ENCODE results near the gene KRTAP25-1. TPM values are rescaled to one million over a fixed set of nuclear protein-coding genes. Genes with fewer than 3 reads are reported as not detected.

The KRTAP25-1 gene
- polyA plus RNA-seq, 3 donors = not detected

DNA sequence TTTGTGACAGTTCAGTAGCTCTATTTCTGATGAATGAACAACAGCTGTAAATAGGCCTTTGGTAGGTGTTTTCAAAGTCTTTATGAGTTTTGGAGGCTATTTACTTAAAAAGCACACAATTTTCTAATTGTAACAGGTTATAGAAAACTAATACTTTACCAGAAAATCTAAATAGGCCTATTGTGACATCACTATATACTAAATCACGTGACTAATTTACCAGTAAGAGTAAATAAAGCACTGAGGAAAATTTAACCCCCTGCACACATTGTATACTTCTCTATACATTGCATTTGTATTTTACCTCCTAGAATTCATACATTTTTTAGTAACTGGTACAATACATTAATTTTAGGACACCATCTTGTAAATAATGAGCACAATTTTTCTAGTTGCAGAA, 15.8 kb upstream of the KRTAP25-1 start:
- Mint-ChIP-seq H3K36me3 (no peaks in the 10 kb centered on the region), H3K27ac (no peak overlapping the region), H3K4me3 (no peak overlapping the region), H3K4me1 (no peaks in the 10 kb centered on the region), H3K9me3 (peaks cover 0 to 6% (median 2%) of the 10 kb centered on the region in 7 donors), H3K27me3 (ENCODE audit: low read depth in 3 of 3) (no peaks in the 10 kb centered on the region)
- H4K20me1 ChIP-seq (ENCODE audit: insufficient read depth, low read length) = no peaks in the 10 kb centered on the region
- H2AFZ ChIP-seq (ENCODE audit: insufficient read depth, low read depth, low read length, poor library complexity, severe bottlenecking) = no peak overlapping the region
- H3K79me2 ChIP-seq (ENCODE audit: insufficient read depth, low read length) = no peaks in the 10 kb centered on the region
- DNase-seq = no peak
- no peaks in the 10 kb centered on the region for H3K4me1 ChIP-seq (ENCODE audit: control insufficient read depth in 1 of 2, insufficient read depth in 2 of 2, low read length in 2 of 2)
- H3K27ac ChIP-seq (ENCODE audit: low read depth in 1 of 2, low read length in 2 of 2) = no peak overlapping the region
- no peaks in the 10 kb centered on the region for H3K36me3 ChIP-seq (replicated peaks in 1 of 2; ENCODE audit: control insufficient read depth in 1 of 2, insufficient read depth in 2 of 2, low read length in 2 of 2)
- H3K4me2 ChIP-seq (replicated peaks; ENCODE audit: extremely low read depth, low read length, poor library complexity, severe bottlenecking) = no peak overlapping the region
- H3K9ac ChIP-seq (ENCODE audit: insufficient read depth, low read length, poor library complexity, severe bottlenecking) = no peak overlapping the region
- H3K9me3 ChIP-seq (replicated peaks in 1 of 2; ENCODE audit: control insufficient read depth in 1 of 2, insufficient read depth in 1 of 2, low read length in 2 of 2) = no peaks in the 10 kb centered on the region
- H3K4me3 ChIP-seq (replicated peaks in 1 of 3; ENCODE audit: low read depth in 2 of 3, low read length in 3 of 3) = no peak overlapping the region
- H3K27me3 ChIP-seq (ENCODE audit: control insufficient read depth in 2 of 2, insufficient read depth in 2 of 2, low read length in 2 of 2) = no peaks in the 10 kb centered on the region
- intact Hi-C loops (cut with micrococcal nuclease) = no loop called here
- no CpG with 5 or more reads among the region's 1 CpG for WGBS (ENCODE audit: insufficient coverage)
- TF ChIP-seq, protein P1, sequence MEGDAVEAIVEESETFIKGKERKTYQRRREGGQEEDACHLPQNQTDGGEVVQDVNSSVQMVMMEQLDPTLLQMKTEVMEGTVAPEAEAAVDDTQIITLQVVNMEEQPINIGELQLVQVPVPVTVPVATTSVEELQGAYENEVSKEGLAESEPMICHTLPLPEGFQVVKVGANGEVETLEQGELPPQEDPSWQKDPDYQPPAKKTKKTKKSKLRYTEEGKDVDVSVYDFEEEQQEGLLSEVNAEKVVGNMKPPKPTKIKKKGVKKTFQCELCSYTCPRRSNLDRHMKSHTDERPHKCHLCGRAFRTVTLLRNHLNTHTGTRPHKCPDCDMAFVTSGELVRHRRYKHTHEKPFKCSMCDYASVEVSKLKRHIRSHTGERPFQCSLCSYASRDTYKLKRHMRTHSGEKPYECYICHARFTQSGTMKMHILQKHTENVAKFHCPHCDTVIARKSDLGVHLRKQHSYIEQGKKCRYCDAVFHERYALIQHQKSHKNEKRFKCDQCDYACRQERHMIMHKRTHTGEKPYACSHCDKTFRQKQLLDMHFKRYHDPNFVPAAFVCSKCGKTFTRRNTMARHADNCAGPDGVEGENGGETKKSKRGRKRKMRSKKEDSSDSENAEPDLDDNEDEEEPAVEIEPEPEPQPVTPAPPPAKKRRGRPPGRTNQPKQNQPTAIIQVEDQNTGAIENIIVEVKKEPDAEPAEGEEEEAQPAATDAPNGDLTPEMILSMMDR (IDR thresholded peaks at IDR 0.05) = no peak

DNA sequence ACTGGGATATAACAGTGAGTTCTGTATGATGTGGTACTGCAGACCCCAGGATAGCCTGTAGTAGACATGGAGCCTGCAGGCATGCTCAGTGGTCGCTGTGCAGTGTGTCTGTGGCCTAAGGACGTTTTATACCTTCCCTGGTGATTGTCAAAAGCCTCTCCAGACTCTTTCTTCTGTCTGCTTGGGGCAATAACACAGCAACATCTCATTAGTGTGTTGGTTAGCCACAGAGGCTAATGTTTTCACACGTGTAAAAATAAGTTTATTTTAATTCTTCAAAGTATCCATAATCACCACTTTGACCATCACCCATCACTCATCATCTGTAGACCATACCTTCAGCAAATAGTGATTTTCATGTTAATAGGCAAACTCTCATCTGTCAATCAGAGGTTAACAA, 6.5 kb downstream of the KRTAP25-1 start, which contains the start of gene KRTAP24-1:
Gene KRTAP24-1 (minus strand): TSS at position 101 of the 400 bp plus-strand sequence. CDS start 18 bp downstream, at position 83.
- no peaks in the 10 kb centered on the region for H3K36me3 ChIP-seq (replicated peaks in 1 of 2; ENCODE audit: control insufficient read depth in 1 of 2, insufficient read depth in 2 of 2, low read length in 2 of 2)
- Mint-ChIP-seq H3K27ac (peak within 1 kb of the TSS in 1 of 7 donors; percentile 76), H3K9me3 (peaks cover 0 to 6% (median 2%) of the 10 kb centered on the region in 7 donors), H3K36me3 (no peaks in the 10 kb centered on the region), H3K27me3 (ENCODE audit: low read depth in 3 of 3) (peaks cover 0 to 2% (median 0%) of the 10 kb centered on the region in 3 donors), H3K4me1 (no peaks in the 10 kb centered on the region), H3K4me3 (no peak within 1 kb of the TSS)
- no peaks in the 10 kb centered on the region for H4K20me1 ChIP-seq (ENCODE audit: insufficient read depth, low read length)
- H3K9me3 ChIP-seq (replicated peaks in 1 of 2; ENCODE audit: control insufficient read depth in 1 of 2, insufficient read depth in 1 of 2, low read length in 2 of 2) = peaks cover 3 to 4% of the 10 kb centered on the region in 2 donors
- no peak within 1 kb of the TSS for H2AFZ ChIP-seq (ENCODE audit: insufficient read depth, low read depth, low read length, poor library complexity, severe bottlenecking)
- H3K27ac ChIP-seq (ENCODE audit: low read depth in 1 of 2, low read length in 2 of 2) = no peak within 1 kb of the TSS
- H3K27me3 ChIP-seq (ENCODE audit: control insufficient read depth in 2 of 2, insufficient read depth in 2 of 2, low read length in 2 of 2) = no peaks in the 10 kb centered on the region
- no CpG with 5 or more reads among the region's 3 CpGs for WGBS (ENCODE audit: insufficient coverage)
- H3K79me2 ChIP-seq (ENCODE audit: insufficient read depth, low read length) = no peaks in the 10 kb centered on the region
- intact Hi-C loops (cut with micrococcal nuclease) = no loop called here
- no peak within 1 kb of the TSS for H3K9ac ChIP-seq (ENCODE audit: insufficient read depth, low read length, poor library complexity, severe bottlenecking)
- H3K4me2 ChIP-seq (replicated peaks; ENCODE audit: extremely low read depth, low read length, poor library complexity, severe bottlenecking) = no peak within 1 kb of the TSS
- no peak for DNase-seq
- no peaks in the 10 kb centered on the region for H3K4me1 ChIP-seq (ENCODE audit: control insufficient read depth in 1 of 2, insufficient read depth in 2 of 2, low read length in 2 of 2)
- H3K4me3 ChIP-seq (replicated peaks in 1 of 3; ENCODE audit: low read depth in 2 of 3, low read length in 3 of 3) = no peak within 1 kb of the TSS
- TF ChIP-seq, protein P1 (IDR thresholded peaks at IDR 0.05) = no peak

Measured in CD14-positive monocyte (primary cell).